EL (cell line): ENCODE measurements around the gene ADAMTS17.
"Not testable (repeated sequence)": the region's sequence is repeated elsewhere in the genome, so short reads cannot be mapped to it uniquely, and the experiment has no call there.

Experiments
- DNase-seq: peaks from one replicate; pipeline ENCODE4 v3.0.0-alpha.2; 2016

The ADAMTS17 gene

GRCh38 chr15:99984491-99985243 is 357.1 kb downstream of the ADAMTS17 start:
- no peak for DNase-seq

- DNase-seq, result no peak
These were observed 357.9 kb downstream of the ADAMTS17 start for GRCh38 chr15:99983886-99984286.

DNA sequence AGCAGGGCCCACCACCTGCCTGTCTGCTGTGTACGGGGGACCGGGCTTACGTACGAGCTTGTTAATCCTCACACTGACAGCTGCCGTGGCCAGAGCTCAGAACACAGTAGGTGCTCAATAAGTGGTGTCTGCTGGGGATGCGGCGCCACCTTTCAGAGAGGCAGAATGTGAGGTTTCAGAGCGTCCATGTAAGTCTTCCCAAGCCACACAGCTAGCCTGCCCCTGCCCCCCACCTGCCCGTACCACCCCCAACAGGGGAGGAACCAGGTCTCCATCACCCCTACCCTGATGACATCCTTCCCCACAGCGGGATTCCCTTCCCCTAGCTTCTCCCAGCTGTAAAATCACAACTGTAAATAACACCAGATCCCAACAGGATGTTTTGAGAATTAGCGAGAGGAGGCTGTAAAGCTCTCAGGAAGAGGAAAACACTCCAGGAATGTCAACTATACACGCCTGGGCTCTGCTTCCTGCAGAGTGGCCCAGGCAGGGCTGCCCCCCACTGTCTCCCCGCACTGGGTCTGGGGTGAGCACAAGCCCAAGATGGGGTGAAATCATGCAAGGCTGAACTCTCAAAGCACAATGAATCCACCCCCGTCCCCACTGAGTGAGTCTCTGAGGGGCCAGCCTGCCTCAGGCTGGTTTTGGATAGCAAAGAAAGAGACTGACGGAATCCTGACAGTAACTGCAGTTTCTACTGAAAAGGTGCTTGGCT is 358.4 kb downstream of the ADAMTS17 start:
- no peak for DNase-seq

- no peak for DNase-seq
These were observed 359.1 kb downstream of the ADAMTS17 start for GRCh38 chr15:99982662-99983061.

- DNase-seq, result no peak
These were observed 359.7 kb downstream of the ADAMTS17 start for GRCh38 chr15:99981839-99982658.

DNA sequence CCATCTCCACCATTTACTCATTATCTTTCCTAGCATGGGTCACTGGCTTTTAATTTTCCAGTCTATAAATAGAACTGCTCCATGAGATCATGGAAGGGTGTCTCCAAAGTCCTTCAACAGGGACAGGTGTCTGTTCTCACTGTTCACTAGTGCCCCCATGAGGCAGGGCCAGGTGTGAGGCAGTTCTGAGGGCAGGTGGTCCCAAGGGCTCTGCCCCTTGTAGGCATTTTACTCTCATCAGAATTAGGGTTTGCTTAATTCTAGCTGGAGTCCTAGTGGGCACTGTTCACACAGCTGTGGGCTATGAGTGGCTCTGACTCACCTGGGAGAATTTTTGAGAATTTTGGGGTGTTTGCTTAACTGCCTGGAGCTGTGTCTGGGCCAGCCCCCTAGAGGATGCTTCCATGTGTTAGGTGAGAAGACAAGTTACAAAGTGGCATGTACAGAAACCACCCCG is 360.6 kb downstream of the ADAMTS17 start:
- DNase-seq, result no peak

DNA sequence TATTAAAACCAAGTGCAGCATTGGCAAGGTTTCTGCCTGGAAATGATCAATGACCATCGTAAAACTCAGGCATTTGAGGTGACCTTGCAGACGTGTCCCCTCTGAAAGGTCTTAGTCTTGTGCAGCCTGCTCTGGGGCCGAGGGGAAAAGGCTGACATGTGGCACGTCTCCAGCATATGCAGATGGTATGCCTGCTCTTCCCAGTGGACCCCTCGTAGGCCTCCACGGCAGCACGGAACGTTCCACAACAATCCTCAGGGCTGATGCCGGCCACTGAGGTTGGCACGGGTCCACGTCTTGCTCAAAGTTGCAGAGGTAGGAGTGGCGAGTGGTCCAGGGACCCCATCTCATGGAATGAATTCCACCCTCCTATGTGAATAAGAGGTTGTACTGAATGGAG is 361.0 kb downstream of the ADAMTS17 start:
- DNase-seq, result no peak

GRCh38 chr15:99979886-99980285 is 361.9 kb downstream of the ADAMTS17 start:
- not testable (repeated sequence) for DNase-seq

DNA sequence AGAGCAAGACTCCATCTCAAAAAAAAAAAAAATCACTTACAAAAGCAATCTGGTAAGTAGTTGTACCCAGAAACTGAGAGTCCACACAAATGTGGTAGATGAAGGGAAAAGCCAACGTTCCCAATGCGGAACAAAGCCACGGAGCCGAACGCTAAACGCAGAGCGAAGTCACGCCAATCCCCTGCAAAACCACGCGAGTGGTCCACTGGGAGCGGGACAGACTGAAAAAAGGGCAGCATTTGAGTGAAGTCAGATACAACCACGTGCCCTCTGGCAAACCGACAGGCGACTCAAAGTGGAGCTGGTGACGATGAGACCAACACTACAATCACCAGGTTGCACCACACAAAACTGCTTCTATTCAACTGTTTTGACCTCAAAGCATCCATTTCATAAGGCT is 362.4 kb downstream of the ADAMTS17 start:
- DNase-seq, result no peak

GRCh38 chr15:99978426-99978825 is 363.3 kb downstream of the ADAMTS17 start:
- DNase-seq, result no peak

DNA sequence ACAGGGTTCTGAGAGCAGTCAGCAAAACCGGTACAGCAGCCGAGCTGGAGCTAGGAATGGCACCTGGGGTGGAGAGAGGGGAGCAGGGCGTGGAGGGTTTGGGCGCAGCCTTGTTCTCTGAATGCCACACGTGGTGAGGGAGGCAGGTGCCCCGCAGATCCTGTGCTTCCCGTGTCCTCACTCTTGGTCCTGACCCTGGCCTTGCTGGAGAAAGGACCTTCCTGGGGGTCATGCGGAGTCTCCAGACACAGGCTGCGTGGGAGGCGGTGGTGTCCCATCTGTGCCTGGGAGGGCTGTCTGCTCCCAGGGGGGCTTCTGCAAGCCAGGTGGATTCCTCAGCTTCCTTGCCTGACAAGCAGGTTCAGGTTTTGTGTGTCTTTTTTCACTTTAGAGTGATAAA is 363.8 kb downstream of the ADAMTS17 start:
- DNase-seq, result no peak

- peak; percentile 36 for DNase-seq
These were observed 364.9 kb downstream of the ADAMTS17 start for GRCh38 chr15:99976811-99977271.

GRCh38 chr15:99976000-99976399 is 365.8 kb downstream of the ADAMTS17 start:
- DNase-seq, result no peak

GRCh38 chr15:99974246-99974645 is 367.5 kb downstream of the ADAMTS17 start:
- DNase-seq, result no peak

- DNase-seq, result no peak
These were observed 368.4 kb downstream of the ADAMTS17 start for GRCh38 chr15:99973351-99973750.

- no peak for DNase-seq
These were observed 370.8 kb downstream of the ADAMTS17 start for GRCh38 chr15:99970891-99971430.

DNA sequence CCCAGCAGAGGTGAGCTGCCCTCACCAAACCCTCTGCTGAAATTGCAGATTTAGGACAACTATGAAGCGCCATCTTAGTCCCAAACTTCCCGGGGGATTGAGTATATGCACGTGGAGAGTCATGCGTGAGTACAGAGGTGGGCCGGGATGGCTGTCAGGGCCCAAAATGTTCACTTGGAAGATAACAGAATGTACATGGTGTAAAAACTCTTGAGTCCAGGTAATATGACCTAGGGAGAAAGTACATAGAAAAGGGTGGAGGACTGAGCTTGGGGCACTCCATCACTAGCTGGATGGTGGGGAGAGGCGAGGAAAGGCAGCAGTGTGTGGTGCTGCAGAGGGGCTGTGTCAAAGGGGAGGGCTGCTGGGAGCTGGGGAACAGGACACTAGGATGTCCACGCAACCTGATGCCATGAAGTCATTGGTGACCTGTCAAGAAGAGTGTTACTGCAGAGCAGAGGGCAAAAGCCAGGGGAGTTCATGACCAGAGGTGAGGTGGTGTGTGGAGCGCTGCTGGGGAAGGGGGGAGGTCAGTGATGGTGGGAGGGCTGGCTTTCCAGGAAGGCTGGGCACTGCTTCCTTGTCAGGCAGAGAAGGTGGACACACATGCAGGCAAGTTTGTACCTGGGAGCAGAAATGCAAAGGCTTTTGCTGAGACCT is 372.4 kb downstream of the ADAMTS17 start:
- DNase-seq, result no peak

- DNase-seq, result peak; percentile 22
These were observed 373.9 kb downstream of the ADAMTS17 start for GRCh38 chr15:99967841-99968371.

DNA sequence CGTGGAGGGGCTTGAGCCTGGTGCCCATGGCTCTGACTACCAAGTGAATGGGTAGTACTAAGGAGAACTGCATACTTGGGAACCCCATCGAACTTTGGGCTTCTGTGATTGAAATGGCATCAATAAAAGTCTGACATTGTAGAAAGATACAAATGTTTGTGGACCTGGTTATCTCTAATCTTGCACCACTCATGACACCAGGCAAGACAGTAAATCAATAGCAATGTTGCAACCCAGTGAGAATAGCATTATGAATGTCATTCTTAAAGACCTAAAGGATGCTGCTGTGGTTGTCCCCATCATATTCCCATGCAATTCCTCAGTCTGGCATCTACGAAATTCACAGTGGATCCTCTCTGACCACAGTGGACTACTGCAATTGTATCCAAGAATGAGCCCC is 375.0 kb downstream of the ADAMTS17 start:
- no peak for DNase-seq

GRCh38 chr15:99965376-99965775 is 376.4 kb downstream of the ADAMTS17 start:
- no peak for DNase-seq

DNA sequence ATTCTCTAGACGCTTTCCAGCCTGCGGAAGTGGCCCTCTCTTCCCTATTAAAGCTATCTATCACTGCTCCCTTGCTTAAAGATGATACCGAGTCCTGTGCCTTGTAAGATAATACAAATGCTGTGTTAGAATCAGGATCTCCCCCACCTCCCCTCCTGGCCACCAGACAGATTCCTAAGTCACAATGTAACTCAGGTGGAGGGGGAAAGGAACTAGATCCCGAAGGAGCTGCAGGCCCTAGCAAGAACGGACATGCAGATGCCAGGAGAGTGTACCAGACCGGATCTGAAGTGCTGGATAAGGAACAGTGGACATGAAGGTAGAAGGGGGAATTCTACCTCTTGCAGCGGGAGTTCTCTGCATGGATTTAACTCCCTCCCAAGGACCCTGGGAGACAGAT is 377.8 kb downstream of the ADAMTS17 start:
- no peak for DNase-seq
